Fibroblast of peridontal ligament (primary cell): ENCODE data around the gene RAB8B.

Source experiments
- DNase-seq: peaks from one replicate; pipeline ENCODE4 v3.0.0-alpha.2; 2010; ENCODE audit errors: extremely low read depth

The RAB8B gene

GRCh38 chr15:63310646-63311045 lies 121.2 kb downstream of the RAB8B start:
- no peak for DNase-seq

- no peak for DNase-seq
Measured at GRCh38 chr15:63312286-63312685, 122.9 kb downstream of the RAB8B start.

- no peak for DNase-seq
Measured at GRCh38 chr15:63313825-63314224, 124.4 kb downstream of the RAB8B start.

GRCh38 chr15:63314409-63314808 lies 125.0 kb downstream of the RAB8B start:
- no peak for DNase-seq
